Small intestine (tissue), 7 donors: ENCODE results near the gene FOXL3. TPM values are rescaled to one million over a fixed set of nuclear protein-coding genes. Genes with fewer than 3 reads are reported as not detected.

Experiments used
- DNase-seq, 2 donors: peaks; one replicate each; pipeline versions ENCODE4 v3.0.0 to v3.0.0-alpha.2; 2013
- FAIRE-seq: peaks from 2 replicates; lab custom pipeline; 2012; peaks lifted over from hg19 to GRCh38; lab: Jason Lieb, UNC
- H3K27ac ChIP-seq, 3 donors: one replicate each; pipeline ENCODE4 v1.5.1; 2013; ENCODE audit warnings: low read length in 2 of 3, mild to moderate bottlenecking in 2 of 3, control low read depth in 1 of 3, inconsistent platforms in 1 of 3, low read depth in 1 of 3, moderate library complexity in 1 of 3
- H3K27me3 ChIP-seq, 3 donors: one replicate each; pipeline ENCODE4 v1.6.1; 2013; ENCODE audit warnings: low read length in 3 of 3, inconsistent platforms in 1 of 3; ENCODE audit not compliant: control insufficient read depth in 3 of 3, insufficient read depth in 3 of 3
- H3K36me3 ChIP-seq, 3 donors: one replicate each; pipeline ENCODE4 v1.6.1; 2013; ENCODE audit warnings: low read length in 3 of 3, inconsistent platforms in 1 of 3, low read depth in 1 of 3, mild to moderate bottlenecking in 1 of 3, moderate library complexity in 1 of 3; ENCODE audit not compliant: control insufficient read depth in 3 of 3, insufficient read depth in 2 of 3
- H3K4me1 ChIP-seq, 3 donors: one replicate each; pipeline ENCODE4 v1.6.1; 2013; ENCODE audit warnings: low read length in 2 of 3, inconsistent platforms in 1 of 3, low read depth in 1 of 3, mild to moderate bottlenecking in 1 of 3, moderate library complexity in 1 of 3; ENCODE audit not compliant: control insufficient read depth in 3 of 3, insufficient read depth in 2 of 3
- H3K4me3 ChIP-seq, 3 donors: one replicate each; pipeline ENCODE4 v1.5.1; 2013; ENCODE audit warnings: low read length in 3 of 3, control low read depth in 1 of 3, inconsistent platforms in 1 of 3, low read depth in 1 of 3, mild to moderate bottlenecking in 1 of 3, moderate library complexity in 1 of 3
- H3K9me3 ChIP-seq, 2 donors: one replicate each; pipeline ENCODE4 v1.6.1; 2013; ENCODE audit warnings: low read depth in 1 of 2, low read length in 1 of 2; ENCODE audit not compliant: control insufficient read depth in 2 of 2, insufficient read depth in 1 of 2
- WGBS, 3 donors: extraction: QIAGEN DNeasy Blood & Tissue Kit; methylation state at CpG; one replicate each; pipeline ENCODE4 v1.1.7; 2013; 5-methylcytosine and 5-hydroxymethylcytosine counted together
- polyA plus RNA-seq, 4 donors: library from polyadenylated mRNA; stranded (reverse) in 3 of 4; unstranded in 1 of 4; fragments of 200-250 nt in 3 of 4; fragments of 120-200 nt in 1 of 4; gene quantifications; one replicate each; pipeline versions ENCODE4 v1.2.1 to v1.2.3, GENCODE V29; 2013
- donor health status: healthy with polysubstance abuse.
- donor health status: control.
- donor health status: control.
- donor health status: Bipolar disorder and iron deficiency.
- donor health status: healthy.

The FOXL3 gene
- polyA plus RNA-seq, 4 donors: 1.7 TPM; not detected in 3

- Histone ChIP-seq H3K27ac (no peak overlapping the region), H3K4me1 (no peaks in the 10 kb centered on the region), H3K36me3 (peaks cover 17 to 99% (median 17%) of the 10 kb centered on the region in 3 donors), H3K27me3 (no peaks in the 10 kb centered on the region), H3K9me3 (peaks cover 0 to 25% of the 10 kb centered on the region in 2 donors), H3K4me3 (no peak overlapping the region)
- 94 to 96% (median 95%) methylated on average over 28 to 29 of the region's 29 CpGs for WGBS, 3 donors
- FAIRE-seq: no peak
- no peak for DNase-seq
These were observed 32.9 kb upstream of the FOXL3 start for GRCh38 chr7:256981-257646.

- H3K36me3 ChIP-seq: peaks cover 15 to 97% (median 17%) of the 10 kb centered on the region in 3 donors
- DNase-seq (no peak), FAIRE-seq (no peak)
- H3K4me1 ChIP-seq: no peaks in the 10 kb centered on the region
- no peaks in the 10 kb centered on the region for H3K27me3 ChIP-seq
- 66 to 85% (median 83%) methylated on average over 5 of the region's 5 CpGs for WGBS, 3 donors
- H3K9me3 ChIP-seq: peaks cover 0 to 30% of the 10 kb centered on the region in 2 donors
- no peak overlapping the region for H3K4me3 ChIP-seq
- no peak overlapping the region for H3K27ac ChIP-seq
These were observed 32.4 kb upstream of the FOXL3 start for GRCh38 chr7:257647-257992.

- Histone ChIP-seq H3K27me3 (no peaks in the 10 kb centered on the region), H3K9me3 (peaks cover 0 to 36% of the 10 kb centered on the region in 2 donors), H3K36me3 (peaks cover 13 to 88% (median 17%) of the 10 kb centered on the region in 3 donors), H3K27ac (no peak overlapping the region), H3K4me1 (no peaks in the 10 kb centered on the region), H3K4me3 (no peak overlapping the region)
- WGBS, 3 donors: 94 to 97% (median 95%) methylated on average over 28 to 31 of the region's 31 CpGs
- DNase-seq (no peak), FAIRE-seq (no peak)
These were observed 31.3 kb upstream of the FOXL3 start for GRCh38 chr7:258476-259190.

GRCh38 chr7:259191-259505 lies 30.8 kb upstream of the FOXL3 start:
- peaks cover 13 to 83% (median 16%) of the 10 kb centered on the region in 3 donors for H3K36me3 ChIP-seq
- no peaks in the 10 kb centered on the region for H3K4me1 ChIP-seq
- peaks cover 0 to 40% of the 10 kb centered on the region in 2 donors for H3K9me3 ChIP-seq
- no peaks in the 10 kb centered on the region for H3K27me3 ChIP-seq
- FAIRE-seq (no peak), DNase-seq (no peak)
- WGBS, 3 donors: 96 to 98% (median 97%) methylated on average over 15 of the region's 15 CpGs
- H3K4me3 ChIP-seq: no peak overlapping the region
- H3K27ac ChIP-seq: no peak overlapping the region

- FAIRE-seq: no peak
- 94 to 96% (median 94%) methylated on average over 43 to 44 of the region's 44 CpGs for WGBS, 3 donors
- Histone ChIP-seq H3K27me3 (no peaks in the 10 kb centered on the region), H3K4me3 (no peak overlapping the region), H3K36me3 (peaks cover 13 to 75% (median 13%) of the 10 kb centered on the region in 3 donors), H3K4me1 (no peaks in the 10 kb centered on the region), H3K27ac (no peak overlapping the region), H3K9me3 (peaks cover 0 to 46% of the 10 kb centered on the region in 2 donors)
- DNase-seq: no peak
These were observed 30.1 kb upstream of the FOXL3 start for GRCh38 chr7:259751-260405.

GRCh38 chr7:260441-261281 lies 29.3 kb upstream of the FOXL3 start:
- H3K27ac ChIP-seq: no peak overlapping the region
- DNase-seq: peak; percentile 14 to 43
- WGBS, 3 donors: 88 to 91% (median 88%) methylated on average over 33 to 35 of the region's 35 CpGs
- no peaks in the 10 kb centered on the region for H3K4me1 ChIP-seq
- no peaks in the 10 kb centered on the region for H3K27me3 ChIP-seq
- no peak for FAIRE-seq
- peaks cover 0 to 46% of the 10 kb centered on the region in 2 donors for H3K9me3 ChIP-seq
- H3K4me3 ChIP-seq: no peak overlapping the region
- H3K36me3 ChIP-seq: peaks cover 13 to 68% (median 13%) of the 10 kb centered on the region in 3 donors

- Histone ChIP-seq H3K4me3 (no peak overlapping the region), H3K27ac (no peak overlapping the region), H3K36me3 (peaks cover 10 to 59% (median 10%) of the 10 kb centered on the region in 3 donors), H3K4me1 (no peaks in the 10 kb centered on the region), H3K9me3 (peaks cover 0 to 46% of the 10 kb centered on the region in 2 donors), H3K27me3 (no peaks in the 10 kb centered on the region)
- 92 to 94% (median 94%) methylated on average over 31 to 32 of the region's 32 CpGs for WGBS, 3 donors
- FAIRE-seq (no peak), DNase-seq (no peak)
These were observed 28.4 kb upstream of the FOXL3 start for GRCh38 chr7:261341-262250.
